K562 (cell line): Measurements from ENCODE around the gene TMEM11. TPM values are rescaled to one million over a fixed set of nuclear protein-coding genes. Genes with fewer than 3 reads are reported as not detected.

Source experiments
- ATAC-seq: fragments of 200-7000 bp; cut with Tn5 transposase; 3 replicates; pipeline ENCODE4 v1.9.1; 2020; ENCODE audit warnings: moderate library complexity
- BruUV-seq: library from RNA; stranded (reverse); fragments of 400-500 nt; replicated peaks from 2 replicates; lab custom pipeline; 2021; lab: Mats Ljungman, UMichigan
- CTCF ChIA-PET: fragments of 300-600 bp; formaldehyde crosslinking; extraction: SDS; loops from one replicate; lab custom pipeline; 2021; ENCODE audit warnings: low intra/inter-chr PET ratio; lab: Yijun Ruan, JAX
- POLR2A ChIA-PET: fragments of 300-600, 350-650 bp; sonication (Branson Sonifier 250); formaldehyde crosslinking; extraction: SDS; loops from one replicate; lab custom pipeline; 2021; ENCODE audit warnings: antibody characterized with exemption, inconsistent platforms; lab: Yijun Ruan, JAX
- DNase-seq, 4 experiments: peaks; one replicate each; pipeline versions ENCODE4 v3.0.0 to v3.0.0-alpha.2; 2011 to 2018; ENCODE audit warnings: low spot score in 3 of 4, mixed read lengths in 3 of 4; ENCODE audit errors: extremely low read depth in 1 of 4
- FAIRE-seq: peaks from 2 replicates; lab custom pipeline; 2011; peaks lifted over from hg19 to GRCh38; lab: Jason Lieb, UNC
- H2AFZ ChIP-seq: 2 replicates; pipeline ENCODE4 v1.6.0; 2011; ENCODE audit warnings: low read depth, low read length, control low read depth, inconsistent platforms
- H3K27ac ChIP-seq: fragments of 200-600 bp; 3 replicates; pipeline ENCODE4 v1.8.0; 2011; ENCODE audit warnings: low read depth, mild to moderate bottlenecking, control low read depth, inconsistent platforms, low read length, moderate library complexity, mixed read lengths; ENCODE audit errors: extremely low read depth
- H3K27me3 ChIP-seq, 2 experiments: fragments of 300-600 bp in 1 of 2; 2 replicates in 1 of 2; 3 replicates in 1 of 2; pipeline versions ENCODE4 v1.6.0 to v1.8.0; 2011; ENCODE audit warnings: inconsistent platforms in 2 of 2, low read length in 2 of 2, mild to moderate bottlenecking in 1 of 2, mixed read lengths in 1 of 2, moderate library complexity in 1 of 2; ENCODE audit not compliant: control insufficient read depth in 2 of 2, insufficient read depth in 2 of 2
- H3K36me3 ChIP-seq: fragments of 300-600 bp; 3 replicates; pipeline ENCODE4 v1.8.0; 2011; ENCODE audit warnings: mild to moderate bottlenecking, low read length, inconsistent platforms; ENCODE audit not compliant: control insufficient read depth, insufficient read depth
- H3K4me1 ChIP-seq, 2 experiments: fragments of 200-600 bp in 1 of 2; replicated peaks in 1 of 2; 2 replicates in 1 of 2; 3 replicates in 1 of 2; pipeline versions ENCODE4 v1.5.1 to v1.8.0; 2011; ENCODE audit warnings: inconsistent platforms in 2 of 2, low read length in 2 of 2, mild to moderate bottlenecking in 1 of 2, mixed read lengths in 1 of 2, moderate library complexity in 1 of 2; ENCODE audit not compliant: control insufficient read depth in 2 of 2, insufficient read depth in 2 of 2
- H3K4me2 ChIP-seq: 2 replicates; pipeline ENCODE4 v1.6.1; 2011; ENCODE audit warnings: low read length, control low read depth, inconsistent platforms, mixed read lengths; ENCODE audit not compliant: insufficient read depth
- H3K4me3 ChIP-seq: fragments of 200-600 bp; sonication (generic), shearing (Covaris generic); 2 replicates; pipeline ENCODE4 v1.5.1; 2016; ENCODE audit warnings: control low read depth, inconsistent platforms
- H3K79me2 ChIP-seq: fragments of 200-600 bp; 3 replicates; pipeline ENCODE4 v1.8.0; 2011; ENCODE audit warnings: low read length, inconsistent platforms; ENCODE audit not compliant: control insufficient read depth, insufficient read depth
- H3K9ac ChIP-seq, 2 experiments: 2 replicates each; pipeline versions ENCODE4 v1.6.0 to v1.6.1; 2011; ENCODE audit warnings: low read depth in 2 of 2, low read length in 2 of 2, control low read depth in 1 of 2, inconsistent platforms in 1 of 2, mild to moderate bottlenecking in 1 of 2, mixed read lengths in 1 of 2; ENCODE audit not compliant: insufficient read depth in 1 of 2
- H3K9me1 ChIP-seq: one replicate; pipeline ENCODE4 v1.6.0; 2011; ENCODE audit warnings: inconsistent platforms, mild to moderate bottlenecking, low read length, moderate library complexity; ENCODE audit not compliant: control insufficient read depth, insufficient read depth
- H3K9me3 ChIP-seq: replicated peaks from 2 replicates; pipeline ENCODE4 v1.5.1; 2011; ENCODE audit warnings: low read depth, low read length, inconsistent platforms; ENCODE audit not compliant: control insufficient read depth, insufficient read depth
- H4K20me1 ChIP-seq: replicated peaks from 2 replicates; pipeline ENCODE4 v1.6.1; 2011; ENCODE audit warnings: low read length, inconsistent platforms, mixed read lengths; ENCODE audit not compliant: control insufficient read depth, insufficient read depth
- E2F6 ChIP-seq, 2 experiments: IDR thresholded peaks; 2 replicates each; pipeline ENCODE4 v1.6.1; 2011; ENCODE audit warnings: borderline replicate concordance in 1 of 2, control low read depth in 1 of 2, low read depth in 1 of 2, low read length in 1 of 2, mild to moderate bottlenecking in 1 of 2, mixed read lengths in 1 of 2, moderate library complexity in 1 of 2; ENCODE audit not compliant: insufficient read depth in 1 of 2, insufficient read length in 1 of 2, poor library complexity in 1 of 2, severe bottlenecking in 1 of 2; ENCODE audit errors: extremely low read depth in 1 of 2
- ELF1 ChIP-seq: fragments of 200-800 bp; sonication (Bioruptor generic); IDR thresholded peaks from 2 replicates; pipeline ENCODE4 v1.6.1; 2016; ENCODE audit warnings: missing genetic modification characterization, missing compliant biosample characterization
- SMARCA4 ChIP-seq: fragments of 450-650 bp; IDR thresholded peaks from 2 replicates; pipeline ENCODE4 v1.6.1; 2016
- ZBTB49 ChIP-seq: sonication (generic); formaldehyde crosslinking; IDR thresholded peaks from 2 replicates; pipeline ENCODE4 v1.8.0; 2022; ENCODE audit warnings: missing genetic modification reagents, mild to moderate bottlenecking, borderline replicate concordance
- ZSCAN29 ChIP-seq: fragments of 450-650 bp; IDR thresholded peaks from 2 replicates; pipeline ENCODE4 v1.6.1; 2017
- WGBS: fragments of 100-300 bp; shearing (Covaris generic); methylation state at CpG from one replicate; pipeline ENCODE4 v1.1.6; 2016; ENCODE audit warnings: low coverage, mixed read lengths; ENCODE audit not compliant: insufficient coverage; ENCODE audit errors: missing lambda C conversion rate; 5-methylcytosine and 5-hydroxymethylcytosine counted together
- in situ Hi-C: fragments of 300-500 bp; cut with MboI; formaldehyde crosslinking; loops from 4 replicates; pipeline ENCODE4 v1.15.0; 2018; ENCODE audit warnings: inconsistent platforms, mixed read lengths
- intact Hi-C: fragments of 100-400 bp; cut with micrococcal nuclease; formaldehyde crosslinking; loops from 2 replicates; pipeline ENCODE4 v1.14.2; 2022
- polyA plus RNA-seq, 8 experiments: library from polyadenylated mRNA; depleted of rRNA in 4 of 8; stranded (reverse) in 5 of 8; unstranded in 3 of 8; fragments of >200 nt; fragmentation: Nextera tagmentation in 2 of 8; fragmentation: Illumina TruSeq in 1 of 8; extraction: Ambion mirVana in 2 of 8; extraction: Trizol in 1 of 8; gene quantifications; 2 replicates each; pipeline versions ENCODE4 v1.2.1 to v1.2.3, GENCODE V29; 2011 to 2014; ENCODE audit warnings: inconsistent platforms in 1 of 8, missing spikeins in 1 of 8
- total RNA-seq, 7 experiments: library from RNA; depleted of rRNA in 6 of 7; stranded (reverse); fragments of >200 nt in 6 of 7; fragmentation: Illumina TruSeq in 2 of 7; extraction: Trizol in 2 of 7; gene quantifications; 2 replicates each; pipeline versions ENCODE4 v1.2.1 to v1.2.3, GENCODE V29; 2011 to 2021; ENCODE audit warnings: low replicate concordance in 1 of 7

TMEM11 gene
- total and polyA plus RNA-seq, 9 of the 15 experiments (the other 6 are each of a cell fraction or from before 2014, with no cell fraction given), result 12.0 to 40.7 (median 30.0) TPM

- no peaks in the 10 kb centered on the region for H3K27me3 ChIP-seq
- no peak for DNase-seq
- TF ChIP-seq ELF1 (tag), result no peak
- TF ChIP-seq ZSCAN29, result no peak
- TF ChIP-seq SMARCA4, result no peak
- no peak for TF ChIP-seq E2F6 (IDR thresholded peaks at IDR 0.05; ENCODE audit: borderline replicate concordance in 1 of 2, extremely low read depth in 1 of 2, insufficient read depth in 1 of 2, insufficient read length in 1 of 2, low read depth in 1 of 2, low read length in 1 of 2, poor library complexity in 1 of 2, severe bottlenecking in 1 of 2)
- TF ChIP-seq ZBTB49 (CRISPR knock-in tag), result no peak
- ATAC-seq, result no peak
- H3K9me1 ChIP-seq, result no peaks in the 10 kb centered on the region
- no peak overlapping the region for H3K4me2 ChIP-seq
- H3K4me1 ChIP-seq, result peaks cover 0 to 4% of the 10 kb centered on the region in 2 experiments; a peak in 2 of 5 replicates
- POLR2A ChIA-PET, result no interaction called here
- 74% methylated on average over 5 of the region's 5 CpGs for WGBS
- BruUV-seq, result no TSS peak
- no peak overlapping the region for H3K9ac ChIP-seq
- H3K9me3 ChIP-seq, result no peaks in the 10 kb centered on the region
- H4K20me1 ChIP-seq, result no peaks in the 10 kb centered on the region
- H3K79me2 ChIP-seq, result no peaks in the 10 kb centered on the region; the same call in 2 of the 3 replicates
- in situ Hi-C loops (no loop called here), intact Hi-C loops (no loop called here)
- H3K4me3 ChIP-seq, result no peak overlapping the region
- H3K36me3 ChIP-seq, result no peaks in the 10 kb centered on the region
- CTCF ChIA-PET, result no interaction called here
- no peak overlapping the region for H2AFZ ChIP-seq
- no peak for FAIRE-seq
- no peak overlapping the region for H3K27ac ChIP-seq
Measured at GRCh38 chr17:21166595-21167210, 47.3 kb downstream of the TMEM11 start.
